GM10248 (cell line): ENCODE results near the gene MCL1.

ENCODE experiments used
- CTCF ChIA-PET: fragments of 300-600 bp; sonication (Branson Sonifier 250); formaldehyde crosslinking; extraction: SDS; loops from one replicate; lab custom pipeline; 2021; ENCODE audit warnings: antibody characterized with exemption; lab: Yijun Ruan, JAX
- POLR2A ChIA-PET: fragments of 350-650 bp; sonication (Branson Sonifier 250); formaldehyde crosslinking; extraction: SDS; loops from one replicate; lab custom pipeline; 2020; ENCODE audit warnings: antibody characterized with exemption; lab: Yijun Ruan, JAX
- DNase-seq: peaks from one replicate; pipeline ENCODE4 v3.0.0; 2012; ENCODE audit errors: extremely low spot score
- CTCF ChIP-seq: IDR thresholded peaks from 2 replicates; pipeline ENCODE4 v1.5.1; 2012; ENCODE audit warnings: mild to moderate bottlenecking, low read depth; ENCODE audit errors: extremely low read depth, missing control alignments, control extremely low read depth

MCL1 gene

GRCh38 chr1:150553392-150554085 is 25.9 kb downstream of the MCL1 start:
- ChIA-PET POLR2A (no interaction called here), CTCF (interaction anchor here (0.8 to 9.0 kb wide), 4 partner anchors 7 to 20 kb away, joined by 3 to 100 read pairs (median 25); no protein-coding TSS in a partner anchor)
- no peak for DNase-seq
- no peak for TF ChIP-seq CTCF

GRCh38 chr1:150552911-150553289 is 26.5 kb downstream of the MCL1 start:
- CTCF ChIA-PET, result interaction anchor here (7.9 to 9.0 kb wide), 2 partner anchors 8 to 20 kb away, joined by 47 to 100 read pairs; no protein-coding TSS in a partner anchor
- no peak for TF ChIP-seq CTCF
- POLR2A ChIA-PET, result no interaction called here

GRCh38 chr1:150552128-150552910 is 27.1 kb downstream of the MCL1 start:
- ChIA-PET CTCF (interaction anchor here (1.0 to 9.0 kb wide), 4 partner anchors 9 to 298 kb away, joined by 3 to 100 read pairs (median 25); partner anchors contain the start of gene TARS2), POLR2A (interaction anchor here (0.6 to 1.2 kb wide), 2 partner anchors 10 to 53 kb away, joined by 3 to 6 read pairs; no protein-coding TSS in a partner anchor)
- TF ChIP-seq CTCF, result no peak
- DNase-seq, result no peak

More at GRCh38 chr1:150552911-150553289, 26.5 kb downstream of the MCL1 start:
- DNase-seq, result no peak

GRCh38 chr1:150551784-150552127 is 27.7 kb downstream of the MCL1 start:
- ChIA-PET POLR2A (interaction anchor here (0.5 to 1.2 kb wide), 3 partner anchors 10 to 473 kb away, joined by 3 to 6 read pairs (median 4); no protein-coding TSS in a partner anchor), CTCF (interaction anchor here (1.0 to 9.0 kb wide), 4 partner anchors 9 to 298 kb away, joined by 3 to 100 read pairs (median 25); partner anchors contain the start of gene TARS2)
- no peak for TF ChIP-seq CTCF
- DNase-seq, result no peak

GRCh38 chr1:150551051-150551783 is 28.2 kb downstream of the MCL1 start:
- ChIA-PET POLR2A (interaction anchor here (0.5 to 1.2 kb wide), 2 partner anchors 11 to 473 kb away, joined by 4 to 6 read pairs; no protein-coding TSS in a partner anchor), CTCF (interaction anchor here (1.0 to 9.0 kb wide), 4 partner anchors 10 to 297 kb away, joined by 3 to 100 read pairs (median 25); partner anchors contain the start of gene TARS2)
- no peak for TF ChIP-seq CTCF
- no peak for DNase-seq
